ENCODE data around the gene USHBP1. TPM values are rescaled to one million over a fixed set of nuclear protein-coding genes. Genes with fewer than 3 reads are reported as not detected.

Gene USHBP1
- total and polyA plus RNA-seq, 2 of the 4 experiments (the other 2 are of a cell fraction) = not detected

- H3K4ac ChIP-seq (ENCODE audit: low read depth, low read length) = no peak overlapping the region
- no peak overlapping the region for H3K4me2 ChIP-seq (ENCODE audit: low read depth, low read length)
- H3K79me1 ChIP-seq (ENCODE audit: low read depth in 1 of 2, low read length in 2 of 2) = no peaks in the 10 kb centered on the region
- H3K23ac ChIP-seq (ENCODE audit: low read depth, low read length) = no peak overlapping the region
- no peak overlapping the region for H2AK9ac ChIP-seq (replicated peaks; ENCODE audit: low read depth, low read length, poor library complexity)
- H4K91ac ChIP-seq (ENCODE audit: insufficient read depth, low read depth, low read length) = no peak overlapping the region
- BruUV-seq (replicated peaks) = no TSS peak
- H3K27me3 ChIP-seq (ENCODE audit: control insufficient read depth, insufficient read depth, low read length) = no peaks in the 10 kb centered on the region; the same call in 1 of the 2 replicates
- H3K27ac ChIP-seq (ENCODE audit: insufficient read depth, low read length) = no peak overlapping the region
- H3K56ac ChIP-seq (ENCODE audit: extremely low read depth, insufficient read depth, low read length) = no peak overlapping the region
- no peak overlapping the region for H3K14ac ChIP-seq (replicated peaks; ENCODE audit: low read depth, low read length)
- ChIA-PET CTCF (no interaction called here), POLR2A (ENCODE audit: unreplicated experiment) (interaction anchor here (0.6 kb wide), 1 partner anchor 24 kb away, joined by 10 read pairs; no protein-coding TSS in a partner anchor)
- intact Hi-C loops (cut with micrococcal nuclease) = no loop called here
- no peaks in the 10 kb centered on the region for H3K9me1 ChIP-seq (ENCODE audit: insufficient read depth, low read length)
- no peak overlapping the region for H2BK20ac ChIP-seq (ENCODE audit: low read depth, low read length)
- peaks cover 10% of the 10 kb centered on the region for H3K9me3 ChIP-seq (ENCODE audit: control insufficient read depth, insufficient read depth, low read length)
- TF ChIP-seq CHD1 (IDR thresholded peaks at IDR 0.05; ENCODE audit: low read depth, low read length) (no peak), NFE2L2 (IDR thresholded peaks at IDR 0.05; ENCODE audit: low read depth, low read length) (no peak), RCOR1 (IDR thresholded peaks at IDR 0.05; ENCODE audit: insufficient replicate concordance, low read length) (no peak)
- no peak overlapping the region for H4K5ac ChIP-seq (ENCODE audit: low read depth, low read length)
- H2AK5ac ChIP-seq (ENCODE audit: low read depth, low read length) = no peak overlapping the region
- H4K20me1 ChIP-seq (ENCODE audit: insufficient read depth, low read length) = no peaks in the 10 kb centered on the region
- WGBS, 2 experiments (ENCODE audit: extremely low coverage in 2 of 2, insufficient read length in 1 of 2) = 51% methylated on average over 5 of the region's 18 CpGs; no CpG with 5 or more reads in 1 of the 2 experiments
- DNase-seq (no peak), ATAC-seq (ENCODE audit: low read depth) (no peak)
- no peak overlapping the region for H2BK120ac ChIP-seq (ENCODE audit: low read depth, low read length)
- in situ Hi-C loops (cut with MboI; ENCODE audit: low sequenced_read_pairs) = no loop called here
- H3K4me3 ChIP-seq (ENCODE audit: insufficient read depth, low read depth, low read length) = no peak overlapping the region
- H2BK5ac ChIP-seq (ENCODE audit: low read depth, low read length, poor library complexity, severe bottlenecking) = no peak overlapping the region
- dilution Hi-C loops (cut with HindIII; ENCODE audit: low sequenced_read_pairs, unreplicated experiment) = no loop called here
- no peaks in the 10 kb centered on the region for H3K4me1 ChIP-seq (ENCODE audit: control insufficient read depth, insufficient read depth, low read length)
- no peak overlapping the region for H4K8ac ChIP-seq (ENCODE audit: low read depth in 2 of 2, low read length in 2 of 2)
- H2BK15ac ChIP-seq (ENCODE audit: low read depth, low read length) = no peak overlapping the region
- no peaks in the 10 kb centered on the region for H3K36me3 ChIP-seq (ENCODE audit: control insufficient read depth, insufficient read depth, low read length)
- H2AFZ ChIP-seq (replicated peaks; ENCODE audit: low read length, poor library complexity) = no peak overlapping the region
- H3K9ac ChIP-seq (ENCODE audit: low read depth, low read length) = no peak overlapping the region
- no peak overlapping the region for H3K18ac ChIP-seq (ENCODE audit: low read depth, low read length)
Measured at GRCh38 chr19:17255150-17255621, 9.4 kb downstream of the USHBP1 start.
